A673 (cell line): Measurements from ENCODE around the gene MICAL2. TPM values are rescaled to one million over a fixed set of nuclear protein-coding genes. Genes with fewer than 3 reads are reported as not detected.

Source experiments
- BruUV-seq: library from RNA; stranded (reverse); fragments of 400-500 nt; replicated peaks from 2 replicates; lab custom pipeline; 2021; lab: Mats Ljungman, UMichigan
- CTCF ChIA-PET: fragments of 300-600 bp; sonication (Branson Sonifier 250); formaldehyde crosslinking; loops from one replicate; lab custom pipeline; 2022; ENCODE audit warnings: antibody characterized with exemption; lab: Charles Lee
- POLR2A ChIA-PET: fragments of 300-600 bp; sonication (Branson Sonifier 250); formaldehyde crosslinking; loops from one replicate; lab custom pipeline; 2022; ENCODE audit warnings: antibody characterized with exemption; ENCODE audit not compliant: low non-redundant PET; lab: Charles Lee
- DNase-seq: peaks from one replicate; pipeline ENCODE4 v3.0.0-alpha.2; 2015; ENCODE audit warnings: low spot score
- H3K27ac ChIP-seq: fragments of 200-600 bp; sonication (generic); 2 replicates; pipeline ENCODE4 v1.5.1; 2016; ENCODE audit warnings: mixed run types, low read depth, mild to moderate bottlenecking, mixed read lengths, antibody characterized with exemption, low read length; ENCODE audit not compliant: poor library complexity, severe bottlenecking
- H3K27me3 ChIP-seq: fragments of 200-600 bp; sonication (generic); replicated peaks from 2 replicates; pipeline ENCODE4 v1.6.1; 2017; ENCODE audit warnings: mixed run types, low read depth, mild to moderate bottlenecking, mixed read lengths, antibody characterized with exemption, low read length; ENCODE audit not compliant: insufficient read depth, poor library complexity
- H3K36me3 ChIP-seq: fragments of 200-600 bp; sonication (generic); 2 replicates; pipeline ENCODE4 v1.6.1; 2016; ENCODE audit warnings: mixed run types, mild to moderate bottlenecking, mixed read lengths, antibody characterized with exemption, low read length; ENCODE audit not compliant: insufficient read depth, poor library complexity, severe bottlenecking
- H3K4me1 ChIP-seq: fragments of 200-600 bp; sonication (generic); 2 replicates; pipeline ENCODE4 v1.6.1; 2017; ENCODE audit warnings: mixed run types, mild to moderate bottlenecking, mixed read lengths, antibody characterized with exemption, low read length; ENCODE audit not compliant: insufficient read depth, poor library complexity, severe bottlenecking
- H3K4me3 ChIP-seq: fragments of 200-600 bp; sonication (generic); 2 replicates; pipeline ENCODE4 v1.5.1; 2016; ENCODE audit warnings: low read depth, mixed run types, mild to moderate bottlenecking, mixed read lengths, low read length; ENCODE audit not compliant: poor library complexity, severe bottlenecking
- H3K9me3 ChIP-seq: fragments of 200-600 bp; sonication (generic); 2 replicates; pipeline ENCODE4 v1.6.1; 2016; ENCODE audit warnings: mixed run types, low read depth, mild to moderate bottlenecking, mixed read lengths, antibody characterized with exemption, low read length; ENCODE audit not compliant: poor library complexity, severe bottlenecking
- CTCF ChIP-seq: fragments of 300-800, 200-600 bp; sonication (generic); conservative IDR thresholded peaks from 2 replicates; pipeline ENCODE4 v1.5.1; 2017; ENCODE audit warnings: low read depth, mild to moderate bottlenecking, antibody characterized with exemption, low read length, moderate library complexity, mixed read lengths
- EZH2 ChIP-seq: fragments of 200-600 bp; sonication (generic); IDR thresholded peaks from 2 replicates; pipeline ENCODE4 v1.6.1; 2017; ENCODE audit warnings: borderline replicate concordance, low read depth, mild to moderate bottlenecking, mixed read lengths, antibody characterized with exemption, low read length; ENCODE audit not compliant: poor library complexity, severe bottlenecking
- intact Hi-C: fragments of 100-400 bp; cut with micrococcal nuclease; formaldehyde crosslinking; loops from one replicate; pipeline ENCODE4 v1.10.0; 2022; ENCODE audit not compliant: unreplicated experiment
- total RNA-seq: library from RNA; stranded (reverse); gene quantifications from 2 replicates; pipeline ENCODE4 v1.2.3, GENCODE V29; 2021

The MICAL2 gene
- total RNA-seq, 1 experiment from 2014 or later = 1.1 TPM

GRCh38 chr11:12216671-12217374 is 106.4 kb downstream of the MICAL2 start:
- TF ChIP-seq CTCF (no peak), EZH2 (no peak)
- ChIA-PET POLR2A (no interaction called here), CTCF (no interaction called here)
- intact Hi-C loops = no loop called here
- Histone ChIP-seq H3K4me3 (no peak overlapping the region), H3K36me3 (no peaks in the 10 kb centered on the region), H3K27me3 (no peaks in the 10 kb centered on the region), H3K9me3 (no peaks in the 10 kb centered on the region), H3K27ac (no peak overlapping the region), H3K4me1 (no peaks in the 10 kb centered on the region)
- BruUV-seq = no TSS peak
- DNase-seq = no peak

GRCh38 chr11:12217879-12218278 is 107.5 kb downstream of the MICAL2 start:
- intact Hi-C loops = no loop called here
- Histone ChIP-seq H3K27ac (no peak overlapping the region), H3K4me3 (no peak overlapping the region), H3K27me3 (no peaks in the 10 kb centered on the region), H3K36me3 (no peaks in the 10 kb centered on the region), H3K9me3 (no peaks in the 10 kb centered on the region), H3K4me1 (no peaks in the 10 kb centered on the region)
- POLR2A ChIA-PET = no interaction called here
- DNase-seq = no peak
- BruUV-seq = no TSS peak
- CTCF ChIA-PET = no interaction called here
- TF ChIP-seq EZH2 = no peak
- no peak for TF ChIP-seq CTCF

GRCh38 chr11:12218909-12219308 is 108.5 kb downstream of the MICAL2 start:
- H3K36me3 ChIP-seq = no peaks in the 10 kb centered on the region
- POLR2A ChIA-PET = no interaction called here

More at GRCh38 chr11:12218909-12219308, 108.5 kb downstream of the MICAL2 start:
- Histone ChIP-seq H3K9me3 (no peaks in the 10 kb centered on the region), H3K27ac (no peak overlapping the region), H3K4me1 (no peaks in the 10 kb centered on the region), H3K27me3 (no peaks in the 10 kb centered on the region), H3K4me3 (no peak overlapping the region)
- CTCF ChIA-PET = no interaction called here
- no peak for TF ChIP-seq CTCF
- no peak for TF ChIP-seq EZH2
- no peak for DNase-seq
- BruUV-seq = no TSS peak
- intact Hi-C loops = no loop called here
